ENCODE data around the gene SWI5.

SWI5 gene

GRCh38 chr9:128286440-128286839, 10.4 kb downstream of the SWI5 start:
- Histone ChIP-seq H3K9me2 (replicated peaks; ENCODE audit: insufficient read depth, low read length) (no peaks in the 10 kb centered on the region), H4K20me1 (ENCODE audit: low read depth, low read length) (no peaks in the 10 kb centered on the region), H3K9me3 (ENCODE audit: insufficient read depth, low read length) (no peaks in the 10 kb centered on the region), H3K79me2 (ENCODE audit: insufficient read depth, low read length) (no peaks in the 10 kb centered on the region), H3K4me2 (ENCODE audit: low read depth, low read length, poor library complexity, severe bottlenecking) (no peak overlapping the region), H3K9ac (ENCODE audit: low read length) (no peak overlapping the region), H2AFZ (ENCODE audit: low read depth, low read length, severe bottlenecking) (no peak overlapping the region), H3K27me3 (ENCODE audit: low read length) (no peaks in the 10 kb centered on the region), H3K27ac (ENCODE audit: low read depth, low read length) (no peak overlapping the region), H3K36me3 (ENCODE audit: low read length) (no peaks in the 10 kb centered on the region), H3K4me3 (ENCODE audit: insufficient read depth, low read length, poor library complexity, severe bottlenecking) (no peak overlapping the region), H3F3A (ENCODE audit: insufficient read depth) (no peaks in the 10 kb centered on the region)
- no peak for TF ChIP-seq CTCF (IDR thresholded peaks at IDR 0.05; ENCODE audit: insufficient read depth, low read length, poor library complexity, severe bottlenecking)

- H3K4me3 ChIP-seq (ENCODE audit: insufficient read depth, low read length, poor library complexity, severe bottlenecking): no peak overlapping the region
- TF ChIP-seq CTCF (IDR thresholded peaks at IDR 0.05; ENCODE audit: insufficient read depth, low read length, poor library complexity, severe bottlenecking): no peak
- no peak for TF ChIP-seq EZH2phosphoT487 (conservative IDR thresholded peaks at IDR 0.05; ENCODE audit: low read length)
- H3K79me2 ChIP-seq (ENCODE audit: insufficient read depth, low read length): no peaks in the 10 kb centered on the region
- H2AFZ ChIP-seq (ENCODE audit: low read depth, low read length, severe bottlenecking): no peak overlapping the region
- H3F3A ChIP-seq (ENCODE audit: insufficient read depth): no peaks in the 10 kb centered on the region
- no peaks in the 10 kb centered on the region for H4K20me1 ChIP-seq (ENCODE audit: low read depth, low read length)
- no peaks in the 10 kb centered on the region for H3K27me3 ChIP-seq (ENCODE audit: low read length)
- H3K9me3 ChIP-seq (ENCODE audit: insufficient read depth, low read length): no peaks in the 10 kb centered on the region
- H3K4me2 ChIP-seq (ENCODE audit: low read depth, low read length, poor library complexity, severe bottlenecking): no peak overlapping the region
- no peaks in the 10 kb centered on the region for H3K9me2 ChIP-seq (replicated peaks; ENCODE audit: insufficient read depth, low read length)
- H3K27ac ChIP-seq (ENCODE audit: low read depth, low read length): no peak overlapping the region
- no peak overlapping the region for H3K9ac ChIP-seq (ENCODE audit: low read length)
- H3K36me3 ChIP-seq (ENCODE audit: low read length): no peaks in the 10 kb centered on the region
These were observed 12.4 kb downstream of the SWI5 start for GRCh38 chr9:128288273-128289004.

- no peaks in the 10 kb centered on the region for H3K36me3 ChIP-seq (ENCODE audit: low read length)
- no peaks in the 10 kb centered on the region for H3K79me2 ChIP-seq (ENCODE audit: insufficient read depth, low read length)
- H3K4me2 ChIP-seq (ENCODE audit: low read depth, low read length, poor library complexity, severe bottlenecking): no peak overlapping the region
- H3K9me2 ChIP-seq (replicated peaks; ENCODE audit: insufficient read depth, low read length): no peaks in the 10 kb centered on the region
- no peak overlapping the region for H3K27ac ChIP-seq (ENCODE audit: low read depth, low read length)
- no peak overlapping the region for H3K9ac ChIP-seq (ENCODE audit: low read length)
- no peak for TF ChIP-seq CTCF (IDR thresholded peaks at IDR 0.05; ENCODE audit: insufficient read depth, low read length, poor library complexity, severe bottlenecking)
- TF ChIP-seq EZH2phosphoT487 (conservative IDR thresholded peaks at IDR 0.05; ENCODE audit: low read length): no peak
- no peaks in the 10 kb centered on the region for H3F3A ChIP-seq (ENCODE audit: insufficient read depth)
- H3K4me3 ChIP-seq (ENCODE audit: insufficient read depth, low read length, poor library complexity, severe bottlenecking): no peak overlapping the region
- no peak overlapping the region for H2AFZ ChIP-seq (ENCODE audit: low read depth, low read length, severe bottlenecking)
- H3K9me3 ChIP-seq (ENCODE audit: insufficient read depth, low read length): no peaks in the 10 kb centered on the region
- no peaks in the 10 kb centered on the region for H3K27me3 ChIP-seq (ENCODE audit: low read length)
- no peaks in the 10 kb centered on the region for H4K20me1 ChIP-seq (ENCODE audit: low read depth, low read length)
These were observed 15.9 kb downstream of the SWI5 start for GRCh38 chr9:128292009-128292408.
